B cell (primary cell): ENCODE data around the gene UAP1L1. TPM values are rescaled to one million over a fixed set of nuclear protein-coding genes. Genes with fewer than 3 reads are reported as not detected.

Experiments
- ATAC-seq: fragments of 200-7000 bp; cut with Tn5 transposase; one replicate; pipeline ENCODE4 v1.10.0; 2021; ENCODE audit warnings: low read depth, mild to moderate bottlenecking, moderate number of reproducible peaks, moderate library complexity
- CTCF ChIA-PET: fragments of 350-600 bp; sonication (Branson Sonifier 250); formaldehyde crosslinking; loops from one replicate; lab custom pipeline; 2021; ENCODE audit warnings: antibody characterized with exemption, inconsistent platforms; lab: Charles Lee
- POLR2A ChIA-PET: fragments of 350-600 bp; sonication (Branson Sonifier 250); formaldehyde crosslinking; loops from one replicate; lab custom pipeline; 2021; ENCODE audit warnings: antibody characterized with exemption; lab: Charles Lee
- DNase-seq: peaks from one replicate; pipeline ENCODE4 v3.0.0; 2013
- H2AFZ ChIP-seq: 2 replicates; pipeline ENCODE4 v1.6.1; 2012; ENCODE audit warnings: mild to moderate bottlenecking, low read depth, low read length; ENCODE audit not compliant: insufficient read depth, poor library complexity, severe bottlenecking
- H3K27ac ChIP-seq, 2 donors: 1 replicate in 1 of 2; 2 replicates in 1 of 2; pipeline ENCODE4 v1.5.1; 2012 to 2013; ENCODE audit warnings: low read length in 2 of 2, mild to moderate bottlenecking in 2 of 2, moderate library complexity in 1 of 2
- H3K27me3 ChIP-seq, 4 experiments: fragments of 200-600 bp in 1 of 4; sonication (generic) in 1 of 4; replicated peaks in 1 of 4; 1 replicate in 2 of 4; 2 replicates in 2 of 4; pipeline versions ENCODE4 v1.6.1 to v1.7.0; 2013 to 2016; ENCODE audit warnings: low read length in 3 of 4, mild to moderate bottlenecking in 2 of 4, mixed read lengths in 1 of 4, moderate library complexity in 1 of 4; ENCODE audit not compliant: insufficient read depth in 4 of 4, control insufficient read depth in 3 of 4; ENCODE audit errors: control extremely low read depth in 1 of 4
- H3K36me3 ChIP-seq, 2 experiments: replicated peaks in 1 of 2; 1 replicate in 1 of 2; 2 replicates in 1 of 2; pipeline versions ENCODE4 v1.6.1 to v1.7.1; 2013; ENCODE audit warnings: low read length in 1 of 2; ENCODE audit not compliant: insufficient read depth in 2 of 2, control insufficient read depth in 1 of 2; ENCODE audit errors: control extremely low read depth in 1 of 2, extremely low read depth in 1 of 2
- H3K4me1 ChIP-seq, 2 donors: fragments of 200-600 bp in 1 of 2; sonication (generic) in 1 of 2; 1 replicate in 1 of 2; 2 replicates in 1 of 2; pipeline versions ENCODE4 v1.5.1 to v1.6.1; 2013 to 2017; ENCODE audit warnings: low read length in 2 of 2; ENCODE audit not compliant: control insufficient read depth in 2 of 2, insufficient read depth in 2 of 2
- H3K4me2 ChIP-seq: replicated peaks from 2 replicates; pipeline ENCODE3; 2012; ENCODE audit warnings: mild to moderate bottlenecking, low read depth, low read length; ENCODE audit not compliant: poor library complexity, severe bottlenecking
- H3K4me3 ChIP-seq, 5 experiments: fragments of 200-600 bp in 1 of 5; sonication (generic) in 1 of 5; 1 replicate in 3 of 5; 2 replicates in 2 of 5; pipeline versions ENCODE4 v1.5.1 to v1.7.0; 2011 to 2016; ENCODE audit warnings: low read length in 4 of 5, mild to moderate bottlenecking in 4 of 5, low read depth in 2 of 5, control low read depth in 1 of 5, moderate library complexity in 1 of 5; ENCODE audit not compliant: insufficient read depth in 1 of 5; ENCODE audit errors: control extremely low read depth in 1 of 5, extremely low read depth in 1 of 5
- H3K79me2 ChIP-seq: fragments of 200-600 bp; sonication (generic); one replicate; pipeline ENCODE4 v1.6.0; 2016; ENCODE audit warnings: low read length; ENCODE audit not compliant: control insufficient read depth, insufficient read depth
- H3K9ac ChIP-seq: fragments of 200-600 bp; sonication (generic); 2 replicates; pipeline ENCODE4 v1.6.1; 2017; ENCODE audit warnings: mild to moderate bottlenecking, low read length, moderate library complexity
- H3K9me3 ChIP-seq, 3 donors: one replicate each; pipeline versions ENCODE4 v1.6.1 to v1.7.1; 2013; ENCODE audit warnings: low read length in 2 of 3; ENCODE audit not compliant: control insufficient read depth in 2 of 3, insufficient read depth in 1 of 3; ENCODE audit errors: control extremely low read depth in 1 of 3
- H4K20me1 ChIP-seq: 2 replicates; pipeline ENCODE4 v1.6.0; 2012; ENCODE audit warnings: mild to moderate bottlenecking, low read length; ENCODE audit not compliant: insufficient read depth, control insufficient read depth, poor library complexity, severe bottlenecking
- H3K27ac Mint-ChIP-seq: one replicate; pipeline ENCODE4 v1.8.0; 2021; ENCODE audit warnings: mixed read lengths
- H3K27me3 Mint-ChIP-seq: one replicate; pipeline ENCODE4 v1.8.0; 2021; ENCODE audit warnings: mixed read lengths
- H3K4me1 Mint-ChIP-seq: one replicate; pipeline ENCODE4 v1.8.0; 2021; ENCODE audit warnings: mixed read lengths
- H3K4me3 Mint-ChIP-seq: one replicate; pipeline ENCODE4 v1.8.0; 2021; ENCODE audit warnings: mixed read lengths
- H3K9me3 Mint-ChIP-seq: one replicate; pipeline ENCODE4 v1.8.0; 2022; ENCODE audit warnings: mixed read lengths; ENCODE audit not compliant: insufficient read depth
- EZH2 ChIP-seq: IDR thresholded peaks from 2 replicates; pipeline ENCODE4 v1.6.1; 2012; ENCODE audit warnings: borderline replicate concordance, low read depth, mild to moderate bottlenecking, moderate library complexity, low read length; ENCODE audit not compliant: insufficient read depth, poor library complexity, severe bottlenecking
- WGBS: methylation state at CpG from one replicate; pipeline ENCODE4 v1.1.5; 2013; ENCODE audit warnings: missing lambda C conversion rate; ENCODE audit not compliant: insufficient coverage; 5-methylcytosine and 5-hydroxymethylcytosine counted together
- intact Hi-C: fragments of 100-400 bp; cut with micrococcal nuclease; formaldehyde crosslinking; loops from one replicate; pipeline ENCODE4 v1.10.0; 2022
- polyA plus RNA-seq: library from polyadenylated mRNA; depleted of rRNA; stranded (reverse); fragments of >200 nt; gene quantifications from 2 replicates; pipeline ENCODE4 v1.2.3, GENCODE V29; 2012
- total RNA-seq, 2 donors: library from RNA; stranded (reverse); fragments of 120-200 nt in 1 of 2; gene quantifications; 1 replicate in 1 of 2; 2 replicates in 1 of 2; pipeline versions ENCODE4 v1.2.3 to v1.2.4, GENCODE V29; 2013 to 2022
- TF ChIP-seq, protein P1 (sequence below): fragments of 200-600 bp; IDR thresholded peaks from one replicate; pipeline ENCODE4 v1.8.0; 2022; ENCODE audit warnings: antibody characterized with exemption, mild to moderate bottlenecking

Gene UAP1L1
- total and polyA plus RNA-seq, 2 donors (not counting 1 experiment from before 2014, with no cell fraction given): 29.1 to 47.6 TPM

- ATAC-seq (no peak), DNase-seq (no peak)
- H3K9ac ChIP-seq: no peak overlapping the region
- Mint-ChIP-seq H3K4me1 (peaks cover 42% of the 10 kb centered on the region), H3K27ac (peak overlapping the region; percentile 86), H3K9me3 (no peaks in the 10 kb centered on the region), H3K4me3 (no peak overlapping the region), H3K27me3 (no peaks in the 10 kb centered on the region)
- H3K27ac ChIP-seq: no peak overlapping the region
- H3K36me3 ChIP-seq: no peaks in the 10 kb centered on the region
- intact Hi-C loops: loop anchor here (1.0 to 2.0 kb wide), 3 partner anchors 31 to 248 kb away; partner anchors contain the start of gene AJM1
- WGBS: 20% methylated on average over 4 of the region's 9 CpGs
- peaks cover 0 to 8% (median 0%) of the 10 kb centered on the region in 3 donors for H3K9me3 ChIP-seq
- H4K20me1 ChIP-seq: no peaks in the 10 kb centered on the region
- H3K4me1 ChIP-seq: peaks cover 46 to 50% of the 10 kb centered on the region in 2 donors
- H3K27me3 ChIP-seq: peaks cover 0 to 6% (median 0%) of the 10 kb centered on the region in 4 experiments
- ChIA-PET CTCF (interaction anchor here (0.6 to 3.9 kb wide), 63 partner anchors 9 to 544 kb away, joined by 3 to 106 read pairs (median 4); partner anchors contain the start of genes AJM1, C8G, CLIC3 and DPP7), POLR2A (interaction anchor here (0.6 to 1.4 kb wide), 6 partner anchors 24 to 272 kb away, joined by 3 to 6 read pairs (median 3); partner anchors contain the start of gene PAXX)
- peak overlapping the region; percentile 82 for H3K4me2 ChIP-seq
- no peak overlapping the region for H2AFZ ChIP-seq
- TF ChIP-seq EZH2: no peak
- TF ChIP-seq, protein P1, sequence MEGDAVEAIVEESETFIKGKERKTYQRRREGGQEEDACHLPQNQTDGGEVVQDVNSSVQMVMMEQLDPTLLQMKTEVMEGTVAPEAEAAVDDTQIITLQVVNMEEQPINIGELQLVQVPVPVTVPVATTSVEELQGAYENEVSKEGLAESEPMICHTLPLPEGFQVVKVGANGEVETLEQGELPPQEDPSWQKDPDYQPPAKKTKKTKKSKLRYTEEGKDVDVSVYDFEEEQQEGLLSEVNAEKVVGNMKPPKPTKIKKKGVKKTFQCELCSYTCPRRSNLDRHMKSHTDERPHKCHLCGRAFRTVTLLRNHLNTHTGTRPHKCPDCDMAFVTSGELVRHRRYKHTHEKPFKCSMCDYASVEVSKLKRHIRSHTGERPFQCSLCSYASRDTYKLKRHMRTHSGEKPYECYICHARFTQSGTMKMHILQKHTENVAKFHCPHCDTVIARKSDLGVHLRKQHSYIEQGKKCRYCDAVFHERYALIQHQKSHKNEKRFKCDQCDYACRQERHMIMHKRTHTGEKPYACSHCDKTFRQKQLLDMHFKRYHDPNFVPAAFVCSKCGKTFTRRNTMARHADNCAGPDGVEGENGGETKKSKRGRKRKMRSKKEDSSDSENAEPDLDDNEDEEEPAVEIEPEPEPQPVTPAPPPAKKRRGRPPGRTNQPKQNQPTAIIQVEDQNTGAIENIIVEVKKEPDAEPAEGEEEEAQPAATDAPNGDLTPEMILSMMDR: peak; percentile 60
- no peak overlapping the region for H3K4me3 ChIP-seq
- peaks cover 12% of the 10 kb centered on the region for H3K79me2 ChIP-seq
Observed at GRCh38 chr9:137035507-137035834, 41.8 kb upstream of the UAP1L1 start.

GRCh38 chr9:137035937-137036336 lies 41.4 kb upstream of the UAP1L1 start:
- Mint-ChIP-seq H3K9me3 (no peaks in the 10 kb centered on the region), H3K4me3 (no peak overlapping the region), H3K27ac (no peak overlapping the region), H3K4me1 (peaks cover 37% of the 10 kb centered on the region), H3K27me3 (no peaks in the 10 kb centered on the region)
- POLR2A ChIA-PET: no interaction called here
- Histone ChIP-seq H3K36me3 (no peaks in the 10 kb centered on the region), H3K79me2 (peaks cover 11% of the 10 kb centered on the region), H3K9ac (no peak overlapping the region), H3K9me3 (peaks cover 0 to 8% (median 0%) of the 10 kb centered on the region in 3 donors), H3K4me1 (peaks cover 41 to 45% of the 10 kb centered on the region in 2 donors), H3K4me2 (no peak overlapping the region), H3K27me3 (peaks cover 0 to 6% (median 0%) of the 10 kb centered on the region in 4 experiments), H2AFZ (no peak overlapping the region), H3K4me3 (no peak overlapping the region), H3K27ac (no peak overlapping the region), H4K20me1 (no peaks in the 10 kb centered on the region)
- TF ChIP-seq, protein P1: no peak
- TF ChIP-seq EZH2: no peak
- CTCF ChIA-PET: interaction anchor here (0.6 to 3.9 kb wide), 45 partner anchors 10 to 293 kb away, joined by 3 to 106 read pairs (median 5); partner anchors contain the start of genes AJM1, C8G, CLIC3 and FBXW5
- no peak for DNase-seq
- intact Hi-C loops: loop anchor here (1.0 to 2.0 kb wide), 3 partner anchors 32 to 249 kb away; partner anchors contain the start of gene AJM1
- WGBS: 97% methylated on average over 8 of the region's 8 CpGs
- ATAC-seq: no peak
